Dedifferentiated amniotic fluid mesenchymal stem cell (primary cell): ENCODE measurements around the gene DDX52.
"Not testable (repeated sequence)": the region's sequence is repeated elsewhere in the genome, so short reads cannot be mapped to it uniquely, and the experiment has no call there.

Experiments used
- DNase-seq: peaks from one replicate; pipeline ENCODE4 v3.0.0-alpha.2; 2016; ENCODE audit errors: extremely low spot score

The DDX52 gene

GRCh38 chr17:37643118-37643766, at the start of gene DDX52:
Gene DDX52, minus strand, starts transcription at chr17:37643446. Its CDS starts 26 bp downstream, at chr17:37643420.
- DNase-seq: peak; percentile 91

- DNase-seq: no peak
Observed at GRCh38 chr17:37691807-37692206, 48.6 kb upstream of the DDX52 start.

- DNase-seq: no peak
Observed at GRCh38 chr17:37689317-37689716, 46.1 kb upstream of the DDX52 start.

GRCh38 chr17:37683454-37683984, 40.3 kb upstream of the DDX52 start:
- no peak for DNase-seq

- no peak for DNase-seq
Observed at GRCh38 chr17:37682007-37682406, 38.8 kb upstream of the DDX52 start.

DNA sequence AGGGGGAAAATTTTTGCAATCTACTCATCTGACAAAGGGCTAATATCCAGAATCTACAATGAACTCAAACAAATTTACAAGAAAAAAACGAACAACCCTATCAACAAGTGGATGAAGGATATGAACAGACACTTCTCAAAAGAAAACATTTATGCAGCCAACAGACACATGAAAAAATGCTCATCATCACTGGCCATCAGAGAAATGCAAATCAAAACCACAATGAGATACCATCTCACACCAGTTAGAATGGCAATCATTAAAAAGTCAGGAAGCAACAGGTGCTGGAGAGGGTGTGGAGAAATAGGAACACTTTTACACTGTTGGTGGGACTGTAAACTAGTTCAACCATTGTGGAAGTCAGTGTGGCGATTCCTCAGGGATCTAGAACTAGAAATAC, 36.7 kb upstream of the DDX52 start:
- not testable (repeated sequence) for DNase-seq

DNA sequence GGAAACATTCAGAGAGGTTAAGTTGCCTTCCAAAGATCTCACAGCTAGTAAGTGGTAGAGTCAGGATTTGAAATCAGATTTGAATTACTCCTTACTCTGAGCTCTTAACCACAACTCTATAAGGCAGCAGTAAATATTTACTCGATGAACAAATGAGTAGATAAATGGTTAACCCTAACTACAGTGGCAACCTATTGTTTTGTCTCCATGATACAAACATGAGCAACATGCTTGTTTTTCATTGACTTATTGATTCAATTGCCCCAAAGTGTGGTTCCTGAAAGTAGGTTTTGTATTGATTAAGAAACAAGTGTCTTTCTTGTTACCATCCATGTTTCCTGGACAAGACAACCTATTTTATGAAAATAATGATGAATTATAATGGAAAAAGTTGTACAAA, 34.8 kb upstream of the DDX52 start:
- DNase-seq: no peak

DNA sequence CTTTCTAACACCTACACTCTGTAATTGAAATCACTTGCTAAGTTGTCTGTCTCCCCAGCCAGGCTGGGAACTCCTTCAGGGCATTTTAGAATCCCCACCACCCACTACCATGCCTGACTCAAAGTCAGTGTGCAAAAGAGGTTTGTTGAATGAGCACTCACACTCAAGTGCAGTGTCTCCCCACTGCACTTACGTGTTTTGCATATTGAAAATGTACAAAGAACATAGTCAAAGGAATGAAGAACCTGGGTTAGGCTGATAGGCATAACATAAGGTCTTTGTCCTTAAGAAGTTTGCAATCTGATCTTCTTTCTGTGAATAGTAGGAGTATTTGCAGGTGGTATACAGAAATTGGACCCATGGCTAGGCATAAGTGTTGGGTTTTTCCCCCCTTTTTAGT, 33.8 kb upstream of the DDX52 start:
- DNase-seq: no peak

GRCh38 chr17:37676115-37676925, 33.1 kb upstream of the DDX52 start:
- DNase-seq: no peak

DNA sequence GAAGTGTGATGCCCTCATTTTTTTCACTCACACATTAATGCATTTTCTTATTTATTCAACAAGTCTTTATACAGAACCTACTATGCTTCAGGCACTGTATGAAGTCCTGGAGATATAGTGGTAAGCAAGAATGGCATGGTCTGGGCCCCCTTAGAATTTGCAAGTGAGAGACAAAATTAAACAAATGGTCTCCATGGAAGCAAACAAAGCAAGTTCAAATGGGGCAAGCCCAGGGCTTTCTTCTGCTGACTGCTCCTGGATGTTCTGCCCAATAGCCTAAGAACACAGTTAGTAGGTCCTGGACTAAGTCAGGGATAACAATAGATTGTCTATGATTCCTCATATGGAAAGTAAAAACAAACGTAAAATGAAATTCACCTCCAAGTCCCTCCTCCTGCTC, 31.3 kb upstream of the DDX52 start:
- DNase-seq: no peak

GRCh38 chr17:37673386-37673785, 30.1 kb upstream of the DDX52 start:
- no peak for DNase-seq

- DNase-seq: no peak
Observed at GRCh38 chr17:37672548-37673078, 29.4 kb upstream of the DDX52 start.

- DNase-seq: peak; percentile 83
Observed at GRCh38 chr17:37671824-37672547, 28.7 kb upstream of the DDX52 start.

GRCh38 chr17:37671028-37671823, 28.0 kb upstream of the DDX52 start:
- DNase-seq: no peak

GRCh38 chr17:37667039-37667438, 23.8 kb upstream of the DDX52 start:
- no peak for DNase-seq

- DNase-seq: no peak
Observed at GRCh38 chr17:37664214-37664613, 21.0 kb upstream of the DDX52 start.

GRCh38 chr17:37662353-37662752, 19.1 kb upstream of the DDX52 start:
- no peak for DNase-seq

GRCh38 chr17:37661400-37662014, 18.3 kb upstream of the DDX52 start:
- no peak for DNase-seq

DNA sequence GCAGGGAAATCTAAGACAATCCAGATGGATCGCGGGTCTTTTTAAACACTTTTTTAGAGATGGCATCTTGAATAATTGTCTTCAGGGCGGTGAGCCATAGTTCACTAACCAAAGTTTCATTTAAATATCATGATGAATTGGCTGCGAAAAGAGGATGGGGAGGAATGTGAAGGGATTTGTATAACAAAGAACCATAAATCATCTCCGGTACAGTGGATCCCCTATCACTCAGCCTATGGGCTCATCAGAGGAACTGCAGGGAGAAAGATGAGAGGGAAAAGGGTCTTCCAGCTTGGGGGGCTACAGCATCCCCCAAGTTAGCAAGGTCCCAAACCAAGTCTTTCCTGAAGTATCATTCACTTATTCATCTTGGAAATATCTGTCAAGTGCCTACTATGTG, 16.7 kb upstream of the DDX52 start:
- no peak for DNase-seq

GRCh38 chr17:37657202-37657601, 14.0 kb upstream of the DDX52 start:
- DNase-seq: no peak

DNA sequence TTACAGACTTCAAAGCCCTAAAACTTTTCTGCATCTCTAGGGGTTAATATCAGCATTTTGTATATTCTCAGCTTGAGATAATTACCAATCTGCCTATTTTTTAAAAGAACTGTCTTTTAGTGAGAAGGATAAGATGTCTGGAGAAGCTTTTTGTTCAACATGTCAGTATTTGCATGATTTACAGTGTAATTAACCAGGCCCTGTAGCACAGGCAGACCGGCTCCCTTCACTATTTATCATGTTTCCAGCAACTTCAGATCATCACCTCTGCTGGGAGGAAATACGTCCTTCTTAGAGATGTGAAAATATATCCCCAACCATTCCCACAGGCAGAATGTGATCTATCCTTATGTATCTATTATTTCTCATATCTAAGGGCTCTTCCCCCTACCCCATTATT, 8.6 kb upstream of the DDX52 start:
- DNase-seq: no peak
